Measurements from ENCODE around the gene INSYN2B.

The INSYN2B gene

GRCh38 chr5:169980418-169981053 is at the start of gene INSYN2B:
TSS of gene INSYN2B (minus strand) at chr5:169980495. CDS start at chr5:169883898, 96,597 bp downstream.
- DNase-seq: no peak

DNA sequence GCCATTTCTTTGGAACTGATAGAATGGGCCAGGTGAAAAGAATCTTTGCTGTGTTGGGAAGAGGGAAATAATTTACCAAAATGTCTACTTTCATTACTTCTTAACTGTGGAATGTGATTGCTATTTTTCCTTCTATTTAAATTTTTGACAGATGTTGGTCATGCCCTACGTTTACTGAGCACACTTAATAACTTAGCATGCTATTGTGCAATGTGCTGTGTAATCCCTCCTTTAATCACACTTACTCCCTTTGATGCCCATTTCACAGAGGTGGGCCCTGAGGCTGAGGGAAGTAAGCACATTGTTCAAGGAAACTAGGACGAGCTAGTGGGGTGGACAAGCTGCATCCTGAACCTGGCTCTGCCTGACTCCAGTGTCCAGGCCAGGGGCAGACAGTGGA is 47.8 kb upstream of the INSYN2B start:
- no peak for DNase-seq

DNA sequence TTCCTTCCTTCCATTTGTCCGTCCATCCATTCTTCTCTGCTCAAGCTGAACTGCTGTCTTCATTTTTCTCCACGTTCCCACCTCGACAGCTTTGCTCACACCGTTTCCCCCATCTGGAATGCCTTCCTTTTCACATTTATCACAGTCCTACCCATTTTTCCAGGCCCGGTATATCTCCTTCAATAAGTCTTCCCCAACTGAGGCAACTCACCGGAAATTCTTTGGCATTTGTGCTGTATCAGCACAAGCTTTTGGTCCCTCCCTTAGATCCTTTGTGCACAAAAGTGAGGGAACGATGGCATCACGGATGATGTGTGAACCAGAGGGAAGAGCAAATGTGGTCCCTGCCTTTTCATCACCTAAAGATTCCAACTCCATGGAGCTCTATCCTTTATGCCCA is 45.6 kb upstream of the INSYN2B start:
- no peak for DNase-seq

GRCh38 chr5:170021506-170021905 is 41.2 kb upstream of the INSYN2B start:
- DNase-seq: no peak

GRCh38 chr5:170020423-170020822 is 40.1 kb upstream of the INSYN2B start:
- no peak for DNase-seq

- no peak for DNase-seq
Observed at GRCh38 chr5:170012622-170013021, 32.3 kb upstream of the INSYN2B start.

GRCh38 chr5:170011751-170012150 is 31.5 kb upstream of the INSYN2B start:
- DNase-seq: no peak

GRCh38 chr5:170010595-170010994 is 30.3 kb upstream of the INSYN2B start:
- no peak for DNase-seq

- DNase-seq: no peak
Observed at GRCh38 chr5:170008376-170008775, 28.1 kb upstream of the INSYN2B start.

- no peak for DNase-seq
Observed at GRCh38 chr5:170006021-170006420, 25.7 kb upstream of the INSYN2B start.

GRCh38 chr5:170000155-170000554 is 19.9 kb upstream of the INSYN2B start:
- DNase-seq: no peak

GRCh38 chr5:169999621-170000020 is 19.3 kb upstream of the INSYN2B start:
- DNase-seq: no peak

DNA sequence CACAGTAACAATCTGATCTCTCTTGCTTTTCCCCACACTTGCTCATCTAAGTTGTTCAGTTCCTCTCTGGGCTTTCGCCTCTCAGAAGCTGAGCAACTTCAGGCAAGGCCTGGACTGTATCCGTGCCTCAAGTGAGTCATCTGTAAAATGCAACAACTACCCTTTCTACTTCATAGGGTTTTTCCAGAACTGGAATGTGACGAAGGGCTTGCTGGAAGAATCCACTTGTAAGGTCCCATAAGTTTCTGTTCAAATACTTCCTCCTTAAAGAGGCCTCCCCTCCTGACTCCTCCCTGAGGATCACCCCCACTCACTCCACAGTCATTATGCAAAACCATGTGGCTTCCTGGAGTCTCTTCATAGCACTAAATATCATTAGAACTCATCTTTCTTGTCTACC is 17.5 kb upstream of the INSYN2B start:
- no peak for DNase-seq

DNA sequence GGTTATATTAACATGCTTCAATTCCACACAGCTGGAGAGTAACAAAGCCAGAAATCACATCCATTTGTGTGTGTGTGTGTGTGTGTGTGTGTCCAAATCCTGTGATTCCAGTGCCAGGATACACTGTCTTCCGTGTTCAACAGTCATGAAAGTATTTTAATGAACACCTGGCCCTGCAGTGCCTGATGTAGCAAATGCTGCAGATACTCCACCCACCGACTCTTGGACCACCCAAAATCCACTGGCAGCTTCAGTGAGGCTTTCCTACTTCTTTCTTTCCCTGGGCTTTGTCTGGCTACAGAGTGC is 13.1 kb upstream of the INSYN2B start:
- no peak for DNase-seq

- no peak for DNase-seq
Observed at GRCh38 chr5:169992789-169993484, 12.6 kb upstream of the INSYN2B start.

- DNase-seq: no peak
Observed at GRCh38 chr5:169991115-169991869, 11.0 kb upstream of the INSYN2B start.

DNA sequence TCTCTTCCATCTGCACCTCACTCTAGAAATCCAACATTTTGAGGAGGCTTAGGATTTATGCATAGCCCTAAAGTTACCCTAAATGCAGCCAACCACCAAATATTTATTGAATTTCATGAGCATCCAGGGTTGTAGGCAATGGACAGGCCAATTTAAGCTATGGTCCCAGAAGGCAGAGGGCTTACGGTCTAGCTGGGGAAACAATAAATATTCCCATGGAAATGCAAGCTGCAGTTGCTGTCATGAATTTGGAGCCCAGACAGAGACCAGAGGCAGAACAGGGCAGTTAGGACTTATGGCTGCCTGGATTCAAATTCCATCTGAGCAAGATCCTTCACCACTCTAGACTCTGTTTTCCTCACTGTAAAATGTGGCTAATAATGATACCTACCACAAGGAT is 9.1 kb upstream of the INSYN2B start:
- DNase-seq: no peak

GRCh38 chr5:169988947-169989346 is 8.7 kb upstream of the INSYN2B start:
- DNase-seq: no peak

- DNase-seq: no peak
Observed at GRCh38 chr5:169988206-169988605, 7.9 kb upstream of the INSYN2B start.

GRCh38 chr5:169979871-169980270 is 424 bp downstream of the INSYN2B start:
- DNase-seq: no peak

DNA sequence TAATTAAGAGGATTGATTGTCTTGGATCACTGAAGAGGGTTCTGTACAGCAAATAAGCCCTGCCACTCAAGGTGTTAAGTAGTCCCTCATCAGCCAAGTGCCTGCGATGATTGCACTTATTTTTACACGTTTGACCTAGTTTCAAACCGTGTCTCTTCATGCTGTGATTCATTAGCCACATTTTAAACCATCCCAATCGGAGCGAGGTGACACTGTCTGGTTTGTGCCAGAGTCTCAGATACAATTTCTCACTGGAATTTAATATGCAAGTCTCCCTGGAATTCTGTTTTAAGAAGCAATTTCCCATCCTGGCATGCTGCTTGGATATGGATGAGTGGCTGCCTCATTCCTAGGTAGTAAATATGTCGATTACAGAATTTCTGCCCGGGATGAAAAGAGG is 1.6 kb downstream of the INSYN2B start:
- DNase-seq: no peak

DNA sequence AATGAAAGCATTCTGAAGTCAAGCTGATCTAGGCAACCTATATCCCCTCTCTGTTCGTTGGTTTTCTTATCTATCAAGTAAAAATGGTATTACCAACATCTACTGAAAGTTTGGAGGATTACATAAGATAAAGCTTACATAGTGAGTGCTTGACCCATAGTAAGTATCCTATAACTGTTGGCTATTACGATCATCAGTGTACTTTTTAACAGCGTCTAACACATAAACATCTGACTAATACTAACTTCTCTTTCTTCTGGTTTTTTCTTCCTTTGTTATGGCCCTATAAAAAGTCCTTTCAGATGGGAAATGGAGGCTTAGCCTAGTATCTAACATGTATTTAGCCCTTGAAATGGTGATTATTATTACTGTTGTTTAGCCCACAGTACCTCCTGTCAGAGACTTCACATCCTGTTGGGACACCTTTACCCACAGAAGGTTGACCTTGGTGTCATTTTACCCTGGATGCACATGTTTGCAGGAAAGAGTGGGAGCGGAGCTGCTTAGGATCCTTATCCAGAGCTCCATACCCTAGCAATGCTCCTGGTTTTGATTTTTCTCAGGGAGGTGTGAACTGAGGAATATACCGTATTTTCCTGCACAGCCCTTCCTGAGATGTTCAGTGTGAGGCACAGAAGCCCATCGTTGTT is 6.0 kb downstream of the INSYN2B start:
- DNase-seq: no peak

- DNase-seq: no peak
Observed at GRCh38 chr5:169973056-169973455, 7.2 kb downstream of the INSYN2B start.

DNA sequence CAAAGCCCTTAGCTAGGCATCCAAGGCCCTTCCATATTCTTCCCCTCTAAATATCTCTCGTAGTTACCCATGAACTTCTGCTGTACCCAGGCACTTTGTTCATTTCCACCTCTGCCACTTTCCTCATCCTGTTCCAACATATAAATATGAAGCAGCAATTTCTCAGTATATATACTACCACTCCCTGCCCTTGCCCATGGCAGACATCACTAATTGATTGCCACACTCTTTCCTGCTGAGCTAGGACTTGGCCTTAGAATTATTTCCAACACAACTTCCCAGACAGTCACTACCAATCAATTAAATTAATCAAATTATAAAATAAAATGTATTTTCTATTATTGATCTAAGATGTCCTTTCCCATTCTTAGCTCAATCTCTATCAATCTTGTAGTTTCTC is 8.5 kb downstream of the INSYN2B start:
- no peak for DNase-seq

Data from stimulated activated CD4-positive, alpha-beta T cell treated with anti-CD3 and anti-CD28 coated beads, Interleukin-4, amount 100 ng/mL, for 4 hours (primary cell).